ENCODE data around the gene SEMA3E. TPM values are rescaled to one million over a fixed set of nuclear protein-coding genes. Genes with fewer than 3 reads are reported as not detected.

Gene SEMA3E
- total RNA-seq, 1 experiment from 2014 or later: 0.20 TPM

DNA sequence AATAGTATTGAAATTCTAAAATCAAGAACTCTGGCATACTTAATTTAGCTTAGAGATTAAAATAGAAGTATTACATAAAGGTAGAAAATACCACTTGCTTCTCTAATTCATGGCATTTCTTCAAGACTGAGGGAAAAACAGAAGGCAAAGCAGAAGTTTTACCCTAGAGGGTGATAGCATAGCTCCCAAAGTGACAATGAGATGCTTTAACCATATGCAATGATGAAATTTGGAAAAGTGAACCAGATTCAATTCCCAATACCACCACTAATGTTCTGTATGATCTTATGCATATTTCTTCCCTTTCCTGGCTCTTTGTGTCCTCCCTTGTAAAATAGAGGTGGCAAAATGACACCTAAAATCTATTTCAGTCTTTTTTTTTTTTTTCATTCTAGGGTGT, 260.5 kb downstream of the SEMA3E start:
- Histone ChIP-seq H3K36me3 (ENCODE audit: control insufficient read depth, insufficient read depth, low read length) (no peaks in the 10 kb centered on the region), H3K4me3 (ENCODE audit: low read depth, low read length) (no peak overlapping the region), H3K4me1 (no peaks in the 10 kb centered on the region), H3K9me3 (peaks cover 4% of the 10 kb centered on the region; the same call in 1 of the 2 replicates), H3K27me3 (replicated peaks; ENCODE audit: control insufficient read depth, insufficient read depth, low read length) (no peaks in the 10 kb centered on the region)
- H3K9me3 Mint-ChIP-seq (ENCODE audit: unreplicated experiment): no peaks in the 10 kb centered on the region
- H3K4me3 Mint-ChIP-seq (ENCODE audit: unreplicated experiment): no peak overlapping the region
- TF ChIP-seq, protein P1, sequence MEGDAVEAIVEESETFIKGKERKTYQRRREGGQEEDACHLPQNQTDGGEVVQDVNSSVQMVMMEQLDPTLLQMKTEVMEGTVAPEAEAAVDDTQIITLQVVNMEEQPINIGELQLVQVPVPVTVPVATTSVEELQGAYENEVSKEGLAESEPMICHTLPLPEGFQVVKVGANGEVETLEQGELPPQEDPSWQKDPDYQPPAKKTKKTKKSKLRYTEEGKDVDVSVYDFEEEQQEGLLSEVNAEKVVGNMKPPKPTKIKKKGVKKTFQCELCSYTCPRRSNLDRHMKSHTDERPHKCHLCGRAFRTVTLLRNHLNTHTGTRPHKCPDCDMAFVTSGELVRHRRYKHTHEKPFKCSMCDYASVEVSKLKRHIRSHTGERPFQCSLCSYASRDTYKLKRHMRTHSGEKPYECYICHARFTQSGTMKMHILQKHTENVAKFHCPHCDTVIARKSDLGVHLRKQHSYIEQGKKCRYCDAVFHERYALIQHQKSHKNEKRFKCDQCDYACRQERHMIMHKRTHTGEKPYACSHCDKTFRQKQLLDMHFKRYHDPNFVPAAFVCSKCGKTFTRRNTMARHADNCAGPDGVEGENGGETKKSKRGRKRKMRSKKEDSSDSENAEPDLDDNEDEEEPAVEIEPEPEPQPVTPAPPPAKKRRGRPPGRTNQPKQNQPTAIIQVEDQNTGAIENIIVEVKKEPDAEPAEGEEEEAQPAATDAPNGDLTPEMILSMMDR (IDR thresholded peaks at IDR 0.05; ENCODE audit: insufficient read depth in 1 of 2, low read depth in 1 of 2, low read length in 1 of 2, severe bottlenecking in 1 of 2, unreplicated experiment in 1 of 2): no peak
- H3K27ac Mint-ChIP-seq (ENCODE audit: unreplicated experiment): no peak overlapping the region
- no peaks in the 10 kb centered on the region for H3K27me3 Mint-ChIP-seq (ENCODE audit: insufficient read depth, unreplicated experiment)
- POLR2A ChIA-PET: no interaction called here
- intact Hi-C loops (cut with micrococcal nuclease; ENCODE audit: unreplicated experiment): no loop called here
- BruUV-seq (replicated peaks): no TSS peak
- CTCF ChIA-PET: no interaction called here
- no peaks in the 10 kb centered on the region for H3K4me1 Mint-ChIP-seq (ENCODE audit: low read depth, unreplicated experiment)
- no peak for DNase-seq
- peaks cover 6% of the 10 kb centered on the region for H3K36me3 Mint-ChIP-seq (ENCODE audit: insufficient read depth, unreplicated experiment)

DNA sequence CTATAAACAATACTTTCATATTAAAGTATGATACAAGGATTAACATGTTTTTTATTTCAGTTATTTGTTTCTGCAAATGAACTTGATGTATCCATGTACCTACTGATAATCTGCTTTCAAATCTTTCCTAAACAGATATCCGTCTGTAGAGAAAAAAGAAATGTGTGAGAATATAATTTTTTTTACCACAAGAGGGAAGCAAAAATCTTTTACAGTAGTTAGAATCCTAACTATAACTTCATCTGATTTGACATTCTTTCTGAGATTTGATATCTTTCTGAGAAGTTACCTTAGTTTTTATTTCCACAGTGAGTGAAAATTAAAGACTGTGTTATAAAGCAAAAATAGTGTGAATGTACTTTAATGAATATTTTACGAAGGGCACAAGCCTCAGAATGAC, 282.3 kb downstream of the SEMA3E start:
- Histone ChIP-seq H3K36me3 (ENCODE audit: control insufficient read depth, insufficient read depth, low read length) (no peaks in the 10 kb centered on the region), H3K27me3 (replicated peaks; ENCODE audit: control insufficient read depth, insufficient read depth, low read length) (no peaks in the 10 kb centered on the region), H3K4me1 (no peaks in the 10 kb centered on the region), H3K4me3 (ENCODE audit: low read depth, low read length) (no peak overlapping the region), H3K9me3 (no peaks in the 10 kb centered on the region)
- H3K36me3 Mint-ChIP-seq (ENCODE audit: insufficient read depth, unreplicated experiment): no peaks in the 10 kb centered on the region
- ChIA-PET CTCF (no interaction called here), POLR2A (no interaction called here)
- no peak overlapping the region for H3K27ac Mint-ChIP-seq (ENCODE audit: unreplicated experiment)
- no peak for DNase-seq
- H3K4me3 Mint-ChIP-seq (ENCODE audit: unreplicated experiment): no peak overlapping the region
- peaks cover 2% of the 10 kb centered on the region for H3K27me3 Mint-ChIP-seq (ENCODE audit: insufficient read depth, unreplicated experiment)
- intact Hi-C loops (cut with micrococcal nuclease; ENCODE audit: unreplicated experiment): loop anchor here (1.0 to 10.0 kb wide), 4 partner anchors 40 to 554 kb away; no protein-coding TSS in a partner anchor
- H3K4me1 Mint-ChIP-seq (ENCODE audit: low read depth, unreplicated experiment): no peaks in the 10 kb centered on the region
- TF ChIP-seq, protein P1 (IDR thresholded peaks at IDR 0.05; ENCODE audit: insufficient read depth in 1 of 2, low read depth in 1 of 2, low read length in 1 of 2, severe bottlenecking in 1 of 2, unreplicated experiment in 1 of 2): no peak
- no TSS peak for BruUV-seq (replicated peaks)
- no peaks in the 10 kb centered on the region for H3K9me3 Mint-ChIP-seq (ENCODE audit: unreplicated experiment)

DNA sequence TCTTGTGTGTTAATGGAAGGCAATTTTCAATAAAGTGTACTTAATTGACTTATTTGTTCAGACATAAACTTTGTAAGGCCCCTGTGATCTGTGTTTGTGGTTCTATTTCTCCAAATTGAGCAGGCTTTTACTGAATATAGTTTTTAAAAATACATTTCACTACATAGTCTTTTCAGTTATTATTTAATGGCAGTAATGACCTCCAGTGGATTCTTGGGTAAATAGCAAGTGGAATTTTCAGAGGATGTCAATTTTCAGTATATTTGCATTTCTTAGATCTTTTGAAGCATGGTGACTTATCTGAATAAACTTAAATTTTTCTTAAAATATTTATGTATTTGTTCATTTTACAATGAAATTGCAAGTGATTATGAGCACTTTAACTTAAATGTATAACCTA, 283.2 kb downstream of the SEMA3E start:
- H3K4me1 Mint-ChIP-seq (ENCODE audit: low read depth, unreplicated experiment): no peaks in the 10 kb centered on the region
- no peak overlapping the region for H3K27ac Mint-ChIP-seq (ENCODE audit: unreplicated experiment)
- Histone ChIP-seq H3K4me3 (ENCODE audit: low read depth, low read length) (no peak overlapping the region), H3K9me3 (no peaks in the 10 kb centered on the region), H3K27me3 (replicated peaks; ENCODE audit: control insufficient read depth, insufficient read depth, low read length) (no peaks in the 10 kb centered on the region), H3K4me1 (no peaks in the 10 kb centered on the region), H3K36me3 (ENCODE audit: control insufficient read depth, insufficient read depth, low read length) (no peaks in the 10 kb centered on the region)
- H3K36me3 Mint-ChIP-seq (ENCODE audit: insufficient read depth, unreplicated experiment): no peaks in the 10 kb centered on the region
- intact Hi-C loops (cut with micrococcal nuclease; ENCODE audit: unreplicated experiment): loop anchor here (1.0 to 10.0 kb wide), 4 partner anchors 39 to 553 kb away; no protein-coding TSS in a partner anchor
- no peak for DNase-seq
- no peaks in the 10 kb centered on the region for H3K9me3 Mint-ChIP-seq (ENCODE audit: unreplicated experiment)
- BruUV-seq (replicated peaks): no TSS peak
- TF ChIP-seq, protein P1 (IDR thresholded peaks at IDR 0.05; ENCODE audit: insufficient read depth in 1 of 2, low read depth in 1 of 2, low read length in 1 of 2, severe bottlenecking in 1 of 2, unreplicated experiment in 1 of 2): no peak
- ChIA-PET POLR2A (no interaction called here), CTCF (no interaction called here)
- peaks cover 2% of the 10 kb centered on the region for H3K27me3 Mint-ChIP-seq (ENCODE audit: insufficient read depth, unreplicated experiment)
- no peak overlapping the region for H3K4me3 Mint-ChIP-seq (ENCODE audit: unreplicated experiment)
